H9 (cell line): ENCODE data around the gene KIF19. TPM values are rescaled to one million over a fixed set of nuclear protein-coding genes. Genes with fewer than 3 reads are reported as not detected.

Source experiments
- DNase-seq: peaks from one replicate; pipeline ENCODE4 v3.0.0-alpha.2; 2017
- H2AFZ ChIP-seq: one replicate; pipeline ENCODE4 v1.6.1; 2013; ENCODE audit warnings: mild to moderate bottlenecking, low read length, control low read depth, moderate library complexity
- H2AK5ac ChIP-seq: 2 replicates; pipeline ENCODE4 v1.6.1; 2013; ENCODE audit warnings: low read length, control low read depth, mixed read lengths; ENCODE audit not compliant: insufficient read length
- H2BK120ac ChIP-seq: one replicate; pipeline ENCODE4 v1.6.1; 2013; ENCODE audit warnings: low read depth, mild to moderate bottlenecking, low read length, control low read depth, inconsistent platforms; ENCODE audit not compliant: poor library complexity, severe bottlenecking
- H2BK12ac ChIP-seq: 2 replicates; pipeline ENCODE4 v1.6.1; 2013; ENCODE audit warnings: low read length, control low read depth, mixed read lengths, low read depth; ENCODE audit not compliant: insufficient read length
- H2BK15ac ChIP-seq: 2 replicates; pipeline ENCODE4 v1.6.1; 2013; ENCODE audit warnings: low read depth, low read length, control low read depth
- H2BK20ac ChIP-seq: one replicate; pipeline ENCODE4 v1.6.1; 2013; ENCODE audit warnings: low read depth, mild to moderate bottlenecking, low read length, control low read depth, inconsistent platforms; ENCODE audit not compliant: poor library complexity, severe bottlenecking
- H2BK5ac ChIP-seq: 2 replicates; pipeline ENCODE4 v1.6.1; 2013; ENCODE audit warnings: low read length, control low read depth, mixed read lengths; ENCODE audit not compliant: insufficient read length
- H3K14ac ChIP-seq: 2 replicates; pipeline ENCODE4 v1.6.1; 2013; ENCODE audit warnings: low read length, control low read depth; ENCODE audit not compliant: insufficient read depth
- H3K18ac ChIP-seq: 2 replicates; pipeline ENCODE4 v1.6.1; 2013; ENCODE audit warnings: low read depth, mild to moderate bottlenecking, mixed read lengths, low read length, control low read depth; ENCODE audit not compliant: insufficient read length
- H3K23ac ChIP-seq: 2 replicates; pipeline ENCODE4 v1.6.1; 2013; ENCODE audit warnings: low read length, control low read depth, mixed read lengths, low read depth; ENCODE audit not compliant: insufficient read length
- H3K23me2 ChIP-seq: 2 replicates; pipeline ENCODE4 v1.6.1; 2013; ENCODE audit warnings: low read depth, mild to moderate bottlenecking, mixed read lengths, low read length, control low read depth; ENCODE audit not compliant: insufficient read length, poor library complexity, severe bottlenecking
- H3K27ac ChIP-seq: 2 replicates; pipeline ENCODE4 v1.5.1; 2013; ENCODE audit warnings: low read length, control low read depth, mixed read lengths, low read depth; ENCODE audit not compliant: insufficient read length
- H3K27me3 ChIP-seq: 2 replicates; pipeline ENCODE4 v1.6.1; 2013; ENCODE audit warnings: low read length, control low read depth, inconsistent platforms; ENCODE audit not compliant: insufficient read depth
- H3K4ac ChIP-seq: 2 replicates; pipeline ENCODE4 v1.6.1; 2013; ENCODE audit warnings: low read depth, mild to moderate bottlenecking, control low read depth, inconsistent platforms, low read length, moderate library complexity
- H3K4me1 ChIP-seq: 2 replicates; pipeline ENCODE4 v1.6.1; 2013; ENCODE audit warnings: low read length, control low read depth, inconsistent platforms; ENCODE audit not compliant: insufficient read depth
- H3K4me2 ChIP-seq: 2 replicates; pipeline ENCODE4 v1.6.1; 2013; ENCODE audit warnings: low read length, control low read depth, mixed read lengths; ENCODE audit not compliant: insufficient read length, insufficient read depth
- H3K56ac ChIP-seq: 2 replicates; pipeline ENCODE4 v1.6.1; 2013; ENCODE audit warnings: low read depth, mild to moderate bottlenecking, mixed read lengths, low read length, control low read depth; ENCODE audit not compliant: insufficient read length
- H3K79me1 ChIP-seq: 2 replicates; pipeline ENCODE4 v1.6.1; 2013; ENCODE audit warnings: low read depth, mild to moderate bottlenecking, moderate library complexity, low read length, control low read depth, inconsistent platforms; ENCODE audit not compliant: insufficient read depth, poor library complexity, severe bottlenecking
- H3K79me2 ChIP-seq: 2 replicates; pipeline ENCODE4 v1.6.1; 2013; ENCODE audit warnings: low read length, control low read depth, inconsistent platforms; ENCODE audit not compliant: insufficient read depth
- H3K9ac ChIP-seq: 2 replicates; pipeline ENCODE4 v1.6.1; 2013; ENCODE audit warnings: low read length, control low read depth, mixed read lengths; ENCODE audit not compliant: insufficient read length; ENCODE audit errors: extremely low read depth
- H3K9me3 ChIP-seq: one replicate; pipeline ENCODE4 v1.6.1; 2013; ENCODE audit warnings: low read depth, low read length, inconsistent platforms; ENCODE audit not compliant: control insufficient read depth
- H3T11ph ChIP-seq: one replicate; pipeline ENCODE4 v1.6.1; 2013; ENCODE audit warnings: mild to moderate bottlenecking, low read length, control low read depth, inconsistent platforms
- H4K20me1 ChIP-seq: one replicate; pipeline ENCODE4 v1.6.1; 2013; ENCODE audit not compliant: control insufficient read depth, insufficient read length, insufficient read depth
- H4K5ac ChIP-seq: 2 replicates; pipeline ENCODE4 v1.6.1; 2013; ENCODE audit warnings: low read depth, mild to moderate bottlenecking, mixed read lengths, low read length, control low read depth; ENCODE audit not compliant: insufficient read length
- H4K8ac ChIP-seq: replicated peaks from 2 replicates; pipeline ENCODE4 v1.6.1; 2013; ENCODE audit warnings: low read length, control low read depth, mixed read lengths, low read depth; ENCODE audit not compliant: insufficient read length
- H4K91ac ChIP-seq: 2 replicates; pipeline ENCODE4 v1.6.1; 2013; ENCODE audit warnings: low read depth, mild to moderate bottlenecking, moderate library complexity, mixed read lengths, low read length, control low read depth; ENCODE audit not compliant: insufficient read length
- H3K27ac Mint-ChIP-seq, 3 experiments: 2 replicates in 2 of 3; 3 replicates in 1 of 3; pipeline ENCODE4 v1.8.0; 2020 to 2021; ENCODE audit warnings: mixed read lengths in 3 of 3, mild to moderate bottlenecking in 1 of 3, moderate library complexity in 1 of 3
- H3K27me3 Mint-ChIP-seq: 2 replicates; pipeline ENCODE4 v1.8.0; 2021; ENCODE audit warnings: low read depth, mild to moderate bottlenecking, moderate library complexity, mixed read lengths
- H3K36me3 Mint-ChIP-seq, 3 experiments: 2 replicates in 2 of 3; 3 replicates in 1 of 3; pipeline ENCODE4 v1.8.0; 2020 to 2021; ENCODE audit warnings: low read depth in 3 of 3, mixed read lengths in 3 of 3; ENCODE audit not compliant: insufficient read depth in 1 of 3
- H3K4me1 Mint-ChIP-seq, 2 experiments: 2 replicates each; pipeline ENCODE4 v1.8.0; 2020; ENCODE audit warnings: mixed read lengths in 2 of 2
- H3K4me3 Mint-ChIP-seq, 2 experiments: 2 replicates in 1 of 2; 3 replicates in 1 of 2; pipeline ENCODE4 v1.8.0; 2020 to 2021; ENCODE audit warnings: mild to moderate bottlenecking in 2 of 2, mixed read lengths in 2 of 2, moderate library complexity in 1 of 2
- H3K9me3 Mint-ChIP-seq, 2 experiments: 2 replicates in 1 of 2; 3 replicates in 1 of 2; pipeline ENCODE4 v1.8.0; 2020; ENCODE audit warnings: mild to moderate bottlenecking in 2 of 2, mixed read lengths in 2 of 2, moderate library complexity in 1 of 2
- WGBS: extraction: QIAGEN DNeasy Blood & Tissue Kit; methylation state at CpG from one replicate; pipeline ENCODE4 v1.1.7; 2013; ENCODE audit warnings: missing lambda C conversion rate, low lambda C conversion rate, mixed read lengths; ENCODE audit not compliant: insufficient read length; ENCODE audit errors: extremely low coverage; 5-methylcytosine and 5-hydroxymethylcytosine counted together
- total RNA-seq: library from RNA; stranded (reverse); gene quantifications from 2 replicates; pipeline ENCODE4 v1.2.1, GENCODE V29; 2021
- TF ChIP-seq, protein P1 (sequence below): fragments of 200-600 bp; sonication (generic); conservative IDR thresholded peaks from 3 replicates; pipeline ENCODE4 v1.8.0; 2021; ENCODE audit warnings: antibody characterized with exemption, mild to moderate bottlenecking

The KIF19 gene
- total RNA-seq, 1 experiment from 2014 or later, result 0.13 TPM

DNA sequence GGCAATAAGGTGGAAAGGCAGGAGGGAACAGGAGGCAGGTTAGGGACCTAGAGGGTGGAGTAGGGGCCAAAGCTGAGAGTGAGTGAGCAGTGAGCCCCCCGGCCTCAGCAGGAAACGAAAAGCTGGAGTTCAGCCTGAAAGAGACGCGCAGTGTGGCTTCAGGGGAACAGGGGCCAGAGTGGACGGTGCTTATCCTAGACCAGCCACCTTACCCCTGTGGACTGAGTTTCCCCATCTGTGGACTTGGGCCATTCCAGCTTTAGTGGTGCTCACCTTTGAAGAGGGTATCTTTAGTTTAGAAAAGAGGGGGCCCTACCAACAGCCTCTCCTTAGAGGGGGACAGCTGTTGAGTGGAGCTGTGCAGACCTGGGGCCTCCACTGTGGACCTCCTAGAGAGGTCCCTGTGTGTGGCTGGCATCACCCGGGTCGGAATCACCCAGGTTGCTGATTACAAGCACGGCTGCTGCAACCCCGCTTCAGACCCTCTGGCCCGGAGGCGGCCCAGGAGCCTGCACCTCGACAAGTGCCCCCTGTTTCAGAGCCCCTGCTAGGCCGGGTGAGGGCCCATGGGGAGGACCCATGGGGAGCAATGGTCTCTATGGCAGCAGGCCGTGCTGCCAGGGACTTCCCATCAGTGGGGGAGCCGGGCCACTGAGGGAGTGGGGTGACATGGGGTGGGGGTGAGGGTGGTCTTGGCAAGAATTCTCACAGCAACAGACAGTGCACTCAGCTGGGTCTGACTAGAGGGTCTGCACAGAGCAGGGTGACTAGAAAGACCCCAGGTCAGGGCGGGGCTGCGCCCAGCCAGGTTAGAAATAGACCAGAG, 43.9 kb downstream of the KIF19 start:
- Mint-ChIP-seq H3K36me3 (no peaks in the 10 kb centered on the region), H3K4me3 (no peak overlapping the region), H3K4me1 (peaks cover 8 to 11% of the 10 kb centered on the region in 2 experiments), H3K9me3 (no peaks in the 10 kb centered on the region; a peak in 1 of 5 replicates), H3K27ac (peak overlapping the region in 1 of 3 experiments; percentile 62; a peak in 2 of 7 replicates), H3K27me3 (peaks cover 60% of the 10 kb centered on the region)
- Histone ChIP-seq H4K8ac (no peak overlapping the region), H3K4me2 (no peak overlapping the region), H2BK120ac (no peak overlapping the region), H3K4ac (no peak overlapping the region), H3K56ac (no peak overlapping the region), H3K79me2 (no peaks in the 10 kb centered on the region), H4K20me1 (no peaks in the 10 kb centered on the region), H4K5ac (no peak overlapping the region), H2BK12ac (no peak overlapping the region), H3T11ph (no peak overlapping the region), H2BK15ac (no peak overlapping the region), H3K9ac (no peak overlapping the region), H3K14ac (no peak overlapping the region), H3K23me2 (no peaks in the 10 kb centered on the region), H3K27ac (no peak overlapping the region), H2AFZ (no peak overlapping the region), H4K91ac (no peak overlapping the region), H3K79me1 (no peaks in the 10 kb centered on the region), H2BK5ac (no peak overlapping the region), H3K9me3 (no peaks in the 10 kb centered on the region), H3K4me1 (no peaks in the 10 kb centered on the region), H3K18ac (no peak overlapping the region), H2BK20ac (no peak overlapping the region), H3K23ac (no peak overlapping the region), H3K27me3 (no peaks in the 10 kb centered on the region), H2AK5ac (no peak overlapping the region)
- TF ChIP-seq, protein P1, sequence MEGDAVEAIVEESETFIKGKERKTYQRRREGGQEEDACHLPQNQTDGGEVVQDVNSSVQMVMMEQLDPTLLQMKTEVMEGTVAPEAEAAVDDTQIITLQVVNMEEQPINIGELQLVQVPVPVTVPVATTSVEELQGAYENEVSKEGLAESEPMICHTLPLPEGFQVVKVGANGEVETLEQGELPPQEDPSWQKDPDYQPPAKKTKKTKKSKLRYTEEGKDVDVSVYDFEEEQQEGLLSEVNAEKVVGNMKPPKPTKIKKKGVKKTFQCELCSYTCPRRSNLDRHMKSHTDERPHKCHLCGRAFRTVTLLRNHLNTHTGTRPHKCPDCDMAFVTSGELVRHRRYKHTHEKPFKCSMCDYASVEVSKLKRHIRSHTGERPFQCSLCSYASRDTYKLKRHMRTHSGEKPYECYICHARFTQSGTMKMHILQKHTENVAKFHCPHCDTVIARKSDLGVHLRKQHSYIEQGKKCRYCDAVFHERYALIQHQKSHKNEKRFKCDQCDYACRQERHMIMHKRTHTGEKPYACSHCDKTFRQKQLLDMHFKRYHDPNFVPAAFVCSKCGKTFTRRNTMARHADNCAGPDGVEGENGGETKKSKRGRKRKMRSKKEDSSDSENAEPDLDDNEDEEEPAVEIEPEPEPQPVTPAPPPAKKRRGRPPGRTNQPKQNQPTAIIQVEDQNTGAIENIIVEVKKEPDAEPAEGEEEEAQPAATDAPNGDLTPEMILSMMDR, result no peak
- DNase-seq, result no peak
- WGBS, result no CpG with 5 or more reads among the region's 17 CpGs
